Activated CD4-positive, alpha-beta memory T cell treated with anti-CD3 and anti-CD28 coated beads, Interleukin-2, amount 10 ng/mL, durations not matched to agents 7 days and 5 days (primary cell): ENCODE data around the gene LRP10. TPM values are rescaled to one million over a fixed set of nuclear protein-coding genes. Genes with fewer than 3 reads are reported as not detected.
"Not testable (repeated sequence)": the region's sequence is repeated elsewhere in the genome, so short reads cannot be mapped to it uniquely, and the experiment has no call there.

ENCODE experiments used
- CTCF ChIA-PET: fragments of 350-600 bp; sonication (Branson Sonifier 250); formaldehyde crosslinking; loops from one replicate; lab custom pipeline; 2021; ENCODE audit warnings: antibody characterized with exemption, inconsistent platforms; lab: Charles Lee
- POLR2A ChIA-PET: fragments of 350-600 bp; sonication (Branson Sonifier 250); formaldehyde crosslinking; loops from one replicate; lab custom pipeline; 2021; ENCODE audit warnings: antibody characterized with exemption; lab: Charles Lee
- DNase-seq: peaks from one replicate; pipeline ENCODE4 v3.0.0-alpha.2; 2020
- H3K27ac Mint-ChIP-seq: one replicate; pipeline ENCODE4 v1.8.0; 2021; ENCODE audit warnings: mild to moderate bottlenecking, mixed read lengths
- H3K27me3 Mint-ChIP-seq: one replicate; pipeline ENCODE4 v1.8.0; 2021; ENCODE audit warnings: mixed read lengths
- H3K36me3 Mint-ChIP-seq: one replicate; pipeline ENCODE4 v1.8.0; 2021; ENCODE audit warnings: low read depth, mixed read lengths
- H3K4me1 Mint-ChIP-seq: one replicate; pipeline ENCODE4 v1.8.0; 2021; ENCODE audit warnings: mixed read lengths
- H3K4me3 Mint-ChIP-seq: one replicate; pipeline ENCODE4 v1.8.0; 2021; ENCODE audit warnings: mild to moderate bottlenecking, mixed read lengths
- H3K9me3 Mint-ChIP-seq: one replicate; pipeline ENCODE4 v1.8.0; 2021; ENCODE audit warnings: mixed read lengths
- total RNA-seq, 2 experiments: library from RNA; stranded (reverse); gene quantifications; one replicate each; pipeline ENCODE4 v1.2.3, GENCODE V29; 2021

The LRP10 gene
- total RNA-seq, 2 experiments from 2014 or later = 88.5 to 98.6 TPM

DNA sequence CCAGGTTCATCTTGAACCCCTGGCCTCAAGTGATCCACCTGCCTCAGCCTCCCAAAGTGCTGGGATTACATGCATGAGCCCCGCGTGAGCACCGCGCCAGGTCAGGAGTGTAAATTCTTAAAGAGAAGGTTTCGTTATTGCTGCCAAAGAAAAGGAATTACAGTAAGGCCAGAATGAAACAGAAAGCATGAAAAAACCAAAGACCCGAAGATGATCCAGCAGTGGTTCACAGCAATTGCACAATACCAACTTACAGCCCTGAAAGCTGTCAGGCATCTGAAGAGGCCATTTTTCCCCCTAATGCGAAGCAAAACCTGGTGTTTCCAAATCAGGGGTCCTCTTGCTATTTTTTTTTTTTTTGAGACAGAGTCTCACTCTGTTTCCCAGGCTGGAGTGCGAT, 37.1 kb downstream of the LRP10 start:
- H3K27ac Mint-ChIP-seq = no peak overlapping the region
- H3K36me3 Mint-ChIP-seq = peaks cover 65% of the 10 kb centered on the region
- ChIA-PET POLR2A (interaction anchor here (1.6 kb wide), 1 partner anchor 10 kb away, joined by 6 read pairs; the partner anchor contains the start of gene RBM23), CTCF (interaction anchor here (0.6 to 1.7 kb wide), 3 partner anchors 22 to 81 kb away, joined by 3 to 5 read pairs (median 3); no protein-coding TSS in a partner anchor)
- no peak for DNase-seq
- H3K4me3 Mint-ChIP-seq = no peak overlapping the region
- no peaks in the 10 kb centered on the region for H3K9me3 Mint-ChIP-seq
- H3K27me3 Mint-ChIP-seq = no peaks in the 10 kb centered on the region
- peaks cover 18% of the 10 kb centered on the region for H3K4me1 Mint-ChIP-seq

DNA sequence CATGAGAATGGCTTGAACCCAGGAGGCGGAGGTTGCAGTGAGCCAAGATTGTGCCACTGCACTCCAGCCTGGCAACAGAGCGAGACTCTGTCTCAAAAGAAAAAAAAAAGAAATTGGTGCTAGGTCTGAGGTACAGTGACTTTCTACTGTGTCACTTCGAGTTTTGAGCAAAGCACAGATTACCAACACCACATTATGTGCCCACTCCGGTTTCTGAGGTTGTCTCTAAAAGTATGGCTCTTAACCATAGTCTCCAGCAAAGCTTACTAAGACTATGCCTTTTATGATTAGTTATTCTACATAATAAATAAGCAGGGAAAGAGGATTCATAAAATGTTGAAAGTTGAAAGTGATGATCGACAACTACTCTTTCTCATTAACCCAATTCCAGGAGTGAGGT, 39.4 kb downstream of the LRP10 start:
- peaks cover 24% of the 10 kb centered on the region for H3K4me1 Mint-ChIP-seq
- CTCF ChIA-PET = interaction anchor here (0.8 kb wide), 1 partner anchor 11 kb away, joined by 3 read pairs; no protein-coding TSS in a partner anchor
- H3K27me3 Mint-ChIP-seq = no peaks in the 10 kb centered on the region
- no peak for DNase-seq
- H3K27ac Mint-ChIP-seq = no peak overlapping the region
- POLR2A ChIA-PET = interaction anchor here (0.7 to 1.0 kb wide), 3 partner anchors 9 to 39 kb away, joined by 3 read pairs; partner anchors contain the start of genes LRP10 and RBM23
- H3K9me3 Mint-ChIP-seq = no peaks in the 10 kb centered on the region
- H3K36me3 Mint-ChIP-seq = peaks cover 48% of the 10 kb centered on the region
- no peak overlapping the region for H3K4me3 Mint-ChIP-seq

DNA sequence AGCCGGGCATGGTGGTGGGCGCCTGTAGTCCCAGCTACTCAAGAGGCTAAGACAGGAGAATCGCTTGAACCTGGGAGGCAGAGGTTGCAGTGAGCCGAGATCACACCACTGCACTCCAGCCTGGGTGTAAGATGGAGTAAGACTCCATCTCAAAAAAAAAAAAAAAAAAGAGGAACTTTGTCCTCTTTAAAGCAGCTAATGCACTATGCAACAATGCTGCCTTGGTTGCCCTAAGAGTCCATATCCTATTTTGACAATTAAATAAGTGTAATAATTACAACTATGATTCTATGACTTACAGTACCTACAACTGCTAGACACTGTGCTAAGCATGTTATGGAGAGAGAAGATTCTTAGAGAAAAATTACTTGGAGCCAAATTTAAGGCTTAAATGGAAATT, 43.3 kb downstream of the LRP10 start:
- not testable (repeated sequence) for H3K27ac Mint-ChIP-seq, H3K4me3 Mint-ChIP-seq, H3K9me3 Mint-ChIP-seq, H3K27me3 Mint-ChIP-seq, DNase-seq
- POLR2A ChIA-PET = interaction anchor here (1.3 kb wide), 1 partner anchor 15 kb away, joined by 4 read pairs; the partner anchor contains the start of gene PRMT5
- peaks cover 40% of the 10 kb centered on the region for H3K36me3 Mint-ChIP-seq
- peaks cover 44% of the 10 kb centered on the region for H3K4me1 Mint-ChIP-seq
- CTCF ChIA-PET = interaction anchor here (2.5 to 3.5 kb wide), 2 partner anchors 14 to 72 kb away, joined by 9 to 10 read pairs; no protein-coding TSS in a partner anchor

DNA sequence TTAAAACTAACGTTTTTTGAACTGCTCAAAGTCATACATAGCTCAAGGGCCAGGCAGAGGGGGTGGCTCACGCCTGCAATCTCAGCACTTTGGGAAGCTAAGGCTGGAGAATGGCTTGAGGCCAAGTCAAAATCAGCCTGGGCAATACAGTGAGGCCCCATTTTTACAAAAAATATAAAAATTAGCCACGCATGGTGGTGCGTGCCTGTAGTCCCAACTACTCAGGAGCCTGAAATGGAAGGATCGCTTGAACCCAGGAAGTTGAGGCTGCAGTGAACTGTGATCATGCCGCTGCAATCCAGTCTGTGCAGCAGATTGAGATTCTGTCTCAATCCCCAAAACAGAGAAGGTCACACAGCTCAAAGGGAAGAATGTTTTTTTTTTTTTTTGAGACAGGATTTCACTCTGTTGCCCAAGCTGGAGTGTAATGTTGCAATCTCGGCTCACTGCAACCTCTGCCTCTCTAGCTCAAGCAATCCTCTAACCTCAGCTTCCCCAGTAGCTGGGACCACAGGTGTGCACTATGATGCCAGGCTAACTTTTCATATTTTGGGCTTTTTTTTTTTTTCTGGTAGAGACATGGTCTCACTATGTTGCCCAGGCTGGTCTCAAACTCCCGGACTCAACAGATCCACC, 44.5 kb downstream of the LRP10 start:
- DNase-seq = no peak
- H3K27ac Mint-ChIP-seq = no peak overlapping the region

DNA sequence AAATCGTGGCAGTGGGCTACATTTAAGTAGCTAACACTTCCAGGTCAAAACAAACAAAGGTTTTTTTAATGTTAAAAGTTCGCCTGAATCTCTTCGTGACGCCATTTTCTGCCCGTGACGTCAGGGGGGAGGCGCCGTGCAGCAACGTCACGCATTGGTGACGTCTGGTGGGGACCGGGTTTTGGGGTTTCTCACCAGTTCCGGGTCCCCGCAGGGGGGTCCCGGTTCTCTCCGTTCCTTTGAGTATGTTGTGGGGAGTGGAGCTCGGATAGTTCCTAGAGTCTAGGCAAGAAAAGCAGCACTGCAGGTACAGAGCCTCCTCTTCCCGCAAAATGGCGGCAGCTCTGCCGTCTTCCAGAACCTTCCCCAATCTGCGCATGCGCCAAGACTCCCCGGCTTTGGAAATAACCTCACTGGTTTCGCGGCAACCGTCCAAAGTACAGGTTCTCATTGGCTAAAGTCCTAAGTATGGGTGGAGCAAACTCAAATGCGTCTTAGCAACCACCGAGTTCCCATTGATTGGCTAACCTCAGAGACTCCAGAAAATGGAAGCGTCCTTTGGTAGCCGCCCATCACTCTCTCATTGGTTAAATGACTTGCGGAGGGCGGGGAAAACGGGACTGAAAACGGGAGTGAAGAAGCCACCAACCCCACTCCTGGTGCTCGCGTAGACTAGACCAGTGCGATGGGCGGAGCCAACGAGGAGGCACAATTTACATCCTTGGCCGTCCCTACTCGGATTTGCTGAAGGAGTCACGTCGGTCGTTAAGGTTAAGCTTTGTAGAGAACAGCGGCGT, 47.5 kb downstream of the LRP10 start, which contains the start of gene RBM23:
TSS of gene RBM23 (minus strand) at position 346 of the 797 bp plus-strand sequence.
- Mint-ChIP-seq H3K4me3 (peak within 1 kb of the TSS; percentile 90), H3K27me3 (no peaks in the 10 kb centered on the region), H3K36me3 (peaks cover 50% of the 10 kb centered on the region), H3K4me1 (peaks cover 42% of the 10 kb centered on the region), H3K9me3 (no peaks in the 10 kb centered on the region), H3K27ac (peak within 1 kb of the TSS; percentile 98)
- CTCF ChIA-PET = interaction anchor here (0.6 to 5.8 kb wide), 21 partner anchors 9 to 349 kb away, joined by 3 to 49 read pairs (median 6); partner anchors contain the start of genes LRP10, OXA1L and PRMT5
- DNase-seq = peak; percentile 100
- POLR2A ChIA-PET = interaction anchor here (0.7 to 4.1 kb wide), 29 partner anchors 8 to 1464 kb away, joined by 3 to 80 read pairs (median 6); partner anchors contain the start of genes ACIN1, C14orf119, CDH24 and CHD8

More for the DNA sequence above, 44.5 kb downstream of the LRP10 start:
- no peak overlapping the region for H3K4me3 Mint-ChIP-seq
- ChIA-PET POLR2A (interaction anchor here (0.9 to 1.3 kb wide), 6 partner anchors 12 to 41 kb away, joined by 3 to 4 read pairs (median 3); partner anchors contain the start of genes HAUS4 and PRMT5), CTCF (interaction anchor here (0.7 to 5.8 kb wide), 10 partner anchors 10 to 161 kb away, joined by 3 to 49 read pairs (median 5); partner anchors contain the start of genes LRP10 and PRMT5)
- H3K36me3 Mint-ChIP-seq = peaks cover 44% of the 10 kb centered on the region
- H3K27me3 Mint-ChIP-seq = no peaks in the 10 kb centered on the region
- no peaks in the 10 kb centered on the region for H3K9me3 Mint-ChIP-seq
- H3K4me1 Mint-ChIP-seq = peaks cover 50% of the 10 kb centered on the region

GRCh38 chr14:22919601-22919921, 48.0 kb downstream of the LRP10 start:
- Mint-ChIP-seq H3K4me1 (peaks cover 40% of the 10 kb centered on the region), H3K9me3 (no peaks in the 10 kb centered on the region), H3K36me3 (peaks cover 55% of the 10 kb centered on the region)

GRCh38 chr14:22920697-22921096, 49.2 kb downstream of the LRP10 start:
- peaks cover 56% of the 10 kb centered on the region for H3K36me3 Mint-ChIP-seq
- H3K27ac Mint-ChIP-seq = peak overlapping the region; percentile 17
- H3K4me1 Mint-ChIP-seq = peaks cover 38% of the 10 kb centered on the region
- no peak for DNase-seq
- POLR2A ChIA-PET = interaction anchor here (1.4 to 4.1 kb wide), 4 partner anchors 8 to 363 kb away, joined by 4 to 80 read pairs (median 18); partner anchors contain the start of genes OXA1L and PRMT5
- no peaks in the 10 kb centered on the region for H3K9me3 Mint-ChIP-seq
- CTCF ChIA-PET = interaction anchor here (0.5 to 5.8 kb wide), 3 partner anchors 9 to 148 kb away, joined by 3 to 49 read pairs (median 17); partner anchors contain the start of gene PRMT5
- no peaks in the 10 kb centered on the region for H3K27me3 Mint-ChIP-seq
- H3K4me3 Mint-ChIP-seq = no peak overlapping the region

More at GRCh38 chr14:22919601-22919921, 48.0 kb downstream of the LRP10 start:
- ChIA-PET POLR2A (interaction anchor here (0.9 to 4.1 kb wide), 21 partner anchors 9 to 1464 kb away, joined by 3 to 80 read pairs (median 9); partner anchors contain the start of genes ACIN1, C14orf119, CDH24 and CHD8), CTCF (interaction anchor here (0.6 to 5.8 kb wide), 14 partner anchors 8 to 349 kb away, joined by 3 to 49 read pairs (median 6); partner anchors contain the start of genes LRP10, OXA1L and PRMT5)
- H3K27me3 Mint-ChIP-seq = no peaks in the 10 kb centered on the region
- DNase-seq = no peak
- peak overlapping the region; percentile 90 for H3K4me3 Mint-ChIP-seq
- peak overlapping the region; percentile 98 for H3K27ac Mint-ChIP-seq

- Mint-ChIP-seq H3K27me3 (no peaks in the 10 kb centered on the region), H3K4me3 (no peak overlapping the region), H3K36me3 (peaks cover 65% of the 10 kb centered on the region), H3K9me3 (no peaks in the 10 kb centered on the region), H3K27ac (no peak overlapping the region), H3K4me1 (peaks cover 41% of the 10 kb centered on the region)
- no peak for DNase-seq
- CTCF ChIA-PET = interaction anchor here (0.6 kb wide), 1 partner anchor 49 kb away, joined by 4 read pairs; no protein-coding TSS in a partner anchor
- POLR2A ChIA-PET = no interaction called here
Observed at GRCh38 chr14:22922294-22922693, 50.8 kb downstream of the LRP10 start.

GRCh38 chr14:22923746-22924145, 52.2 kb downstream of the LRP10 start:
- H3K36me3 Mint-ChIP-seq = peaks cover 60% of the 10 kb centered on the region

GRCh38 chr14:22925513-22925912, 54.0 kb downstream of the LRP10 start:
- Mint-ChIP-seq H3K4me3 (no peak overlapping the region), H3K4me1 (peaks cover 21% of the 10 kb centered on the region), H3K9me3 (no peaks in the 10 kb centered on the region), H3K27ac (no peak overlapping the region), H3K36me3 (peaks cover 52% of the 10 kb centered on the region), H3K27me3 (no peaks in the 10 kb centered on the region)
- CTCF ChIA-PET = no interaction called here
- no peak for DNase-seq
- POLR2A ChIA-PET = no interaction called here

More at GRCh38 chr14:22923746-22924145, 52.2 kb downstream of the LRP10 start:
- DNase-seq = no peak
- no peaks in the 10 kb centered on the region for H3K9me3 Mint-ChIP-seq
- peaks cover 36% of the 10 kb centered on the region for H3K4me1 Mint-ChIP-seq
- CTCF ChIA-PET = no interaction called here
- H3K27me3 Mint-ChIP-seq = no peaks in the 10 kb centered on the region
- H3K4me3 Mint-ChIP-seq = no peak overlapping the region
- H3K27ac Mint-ChIP-seq = no peak overlapping the region
- POLR2A ChIA-PET = no interaction called here

- POLR2A ChIA-PET = interaction anchor here (0.8 kb wide), 1 partner anchor 145 kb away, joined by 3 read pairs; no protein-coding TSS in a partner anchor
- no peak overlapping the region for H3K4me3 Mint-ChIP-seq
- H3K9me3 Mint-ChIP-seq = no peaks in the 10 kb centered on the region
- CTCF ChIA-PET = interaction anchor here (1.2 kb wide), 1 partner anchor 53 kb away, joined by 3 read pairs; no protein-coding TSS in a partner anchor
- H3K36me3 Mint-ChIP-seq = peaks cover 48% of the 10 kb centered on the region
- DNase-seq = no peak
- no peaks in the 10 kb centered on the region for H3K27me3 Mint-ChIP-seq
- peak overlapping the region; percentile 36 for H3K27ac Mint-ChIP-seq
- H3K4me1 Mint-ChIP-seq = peaks cover 18% of the 10 kb centered on the region
Observed at GRCh38 chr14:22926316-22926715, 54.8 kb downstream of the LRP10 start.
